ENCODE results near the gene NUP210. TPM values are rescaled to one million over a fixed set of nuclear protein-coding genes. Genes with fewer than 3 reads are reported as not detected.

NUP210 gene
- total RNA-seq, 8 experiments from 2014 or later = 0.20 to 30.2 (median 13.4) TPM

- H3K4me1 ChIP-seq (replicated peaks in 1 of 2) = peaks cover 0 to 8% of the 10 kb centered on the region in 2 donors
- in situ Hi-C loops (cut with MboI; ENCODE audit: low pct_unique_long_range_greater_than_20kb in 2 of 9, low sequenced_read_pairs in 9 of 9, unreplicated experiment in 9 of 9) = no loop called here
- H3K27ac ChIP-seq = no peak overlapping the region
- no peak for ATAC-seq (replicated peaks in 6 of 8)
- WGBS, 10 experiments = 56 to 97% (median 80%) methylated on average over 1 to 12 of the region's 12 CpGs; no CpG with 5 or more reads in 1 of the 10 experiments
- no peak overlapping the region for H3K4me3 ChIP-seq
Observed at GRCh38 chr3:13427662-13428603, 7.8 kb upstream of the NUP210 start.

DNA sequence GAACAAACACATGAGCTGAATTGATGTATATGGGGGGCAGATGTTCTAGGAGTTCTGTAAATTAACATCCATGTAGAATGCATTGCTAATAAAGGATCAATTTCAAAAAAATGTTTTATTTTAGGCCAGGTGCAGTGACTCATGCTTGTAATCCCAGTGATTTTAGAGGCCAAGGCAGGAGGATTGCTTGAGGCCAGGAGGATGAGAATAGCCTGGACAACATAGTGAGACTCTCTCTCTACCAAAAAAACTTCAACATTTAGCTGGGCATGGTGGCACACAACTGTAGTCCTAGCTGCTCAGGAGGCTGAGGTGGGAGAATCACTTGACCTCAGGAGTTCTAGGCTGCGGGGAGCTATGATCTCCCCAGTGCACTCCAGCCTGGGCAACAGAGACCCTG lies 6.5 kb upstream of the NUP210 start:
- Histone ChIP-seq H3K4me3 (no peak overlapping the region), H3K27ac (no peak overlapping the region), H3K4me1 (replicated peaks in 1 of 2) (peaks cover 0 to 8% of the 10 kb centered on the region in 2 donors)
- in situ Hi-C loops (cut with MboI; ENCODE audit: low pct_unique_long_range_greater_than_20kb in 2 of 9, low sequenced_read_pairs in 9 of 9, unreplicated experiment in 9 of 9) = no loop called here
- 40 to 100% (median 94%) methylated on average over 1 of the region's 1 CpG; no CpG with 5 or more reads in 4 of the 10 experiments for WGBS, 10 experiments
- no peak for ATAC-seq (replicated peaks in 6 of 8)

GRCh38 chr3:13425689-13426088 lies 5.6 kb upstream of the NUP210 start:
- Histone ChIP-seq H3K4me1 (replicated peaks in 1 of 2) (peaks cover 3 to 7% of the 10 kb centered on the region in 2 donors), H3K4me3 (no peak overlapping the region), H3K27ac (no peak overlapping the region)
- in situ Hi-C loops (cut with MboI; ENCODE audit: low pct_unique_long_range_greater_than_20kb in 2 of 9, low sequenced_read_pairs in 9 of 9, unreplicated experiment in 9 of 9) = no loop called here
- WGBS, 10 experiments = 80 to 100% (median 100%) methylated on average over 1 of the region's 2 CpGs; no CpG with 5 or more reads in 6 of the 10 experiments
- no peak for ATAC-seq (replicated peaks in 6 of 8)

DNA sequence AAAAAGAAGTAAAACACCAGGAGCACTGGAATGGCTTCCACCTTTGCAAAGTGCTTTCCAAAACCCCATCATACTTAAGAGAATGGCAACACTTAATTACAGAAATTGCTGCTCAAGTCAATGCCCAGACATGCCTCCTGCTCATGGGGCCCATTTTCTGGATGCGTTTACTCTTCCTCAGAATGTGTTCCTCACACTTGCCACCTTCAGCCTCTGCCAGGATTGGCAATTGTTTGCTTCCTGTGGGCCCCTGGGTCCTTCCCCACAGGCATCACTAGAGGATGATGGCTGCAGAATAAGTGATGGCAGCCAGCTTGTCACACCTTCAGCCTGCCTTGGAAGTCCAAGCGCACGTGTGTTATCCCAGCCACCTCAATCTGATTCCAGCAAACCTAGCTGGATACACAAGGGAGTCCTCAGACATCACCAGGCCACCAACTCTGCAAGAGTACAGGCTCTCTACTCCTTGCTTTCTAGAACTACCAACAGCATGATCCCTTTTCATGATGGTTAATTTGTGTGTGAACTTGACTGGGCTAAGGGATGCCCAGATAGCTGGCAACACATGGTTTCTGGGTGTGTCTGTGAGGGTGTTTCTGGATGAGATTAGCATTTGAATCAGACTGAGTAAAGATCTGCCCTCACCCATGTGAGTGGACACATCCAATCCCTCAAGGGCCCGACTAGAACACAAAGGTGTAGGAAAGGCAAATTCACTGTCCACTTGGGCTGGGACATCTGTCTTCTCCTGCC lies 4.9 kb upstream of the NUP210 start:
- in situ Hi-C loops (cut with MboI; ENCODE audit: low pct_unique_long_range_greater_than_20kb in 2 of 9, low sequenced_read_pairs in 9 of 9, unreplicated experiment in 9 of 9) = no loop called here
- H3K27ac ChIP-seq = no peak overlapping the region
- no peak overlapping the region for H3K4me3 ChIP-seq
- peaks cover 5 to 6% of the 10 kb centered on the region in 2 donors for H3K4me1 ChIP-seq (replicated peaks in 1 of 2)
- WGBS, 10 experiments = 17 to 100% (median 75%) methylated on average over 1 to 3 of the region's 4 CpGs; no CpG with 5 or more reads in 3 of the 10 experiments
- ATAC-seq (replicated peaks in 6 of 8) = no peak

DNA sequence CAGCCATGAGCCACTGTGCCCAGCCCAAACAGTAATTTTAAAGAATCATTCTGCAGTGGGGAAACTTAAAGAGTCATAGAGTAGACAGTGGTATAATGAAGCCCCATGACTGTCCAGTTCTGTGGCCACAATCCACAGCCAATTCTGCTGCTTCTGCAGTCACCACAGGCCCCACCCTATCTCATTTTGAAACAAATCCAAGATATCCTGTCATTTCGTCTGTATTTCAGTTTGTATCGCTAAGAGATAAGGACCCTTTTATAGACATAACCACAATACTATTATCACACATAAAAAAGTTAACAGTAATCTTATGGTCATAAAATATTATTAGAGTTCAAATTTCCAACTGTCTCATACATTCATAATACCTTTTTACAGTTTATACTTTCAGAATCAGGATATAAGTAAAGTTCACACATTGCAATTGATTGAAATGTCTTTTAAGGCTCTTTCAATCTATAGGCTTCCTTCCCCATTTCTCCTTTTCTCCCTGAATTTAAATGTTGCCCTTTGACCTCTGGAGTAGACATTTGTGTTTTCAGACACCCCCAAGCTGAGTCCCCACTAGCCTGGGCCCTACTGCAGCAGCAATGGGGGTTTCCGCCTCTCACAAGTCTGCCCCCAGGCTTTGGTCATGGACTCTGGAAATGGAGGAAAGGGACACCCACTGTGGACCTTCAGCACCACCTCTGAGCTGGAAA lies 4.2 kb upstream of the NUP210 start:
- no peak overlapping the region for H3K27ac ChIP-seq
- H3K4me1 ChIP-seq (replicated peaks in 1 of 2) = peaks cover 4 to 6% of the 10 kb centered on the region in 2 donors
- in situ Hi-C loops (cut with MboI; ENCODE audit: low pct_unique_long_range_greater_than_20kb in 2 of 9, low sequenced_read_pairs in 9 of 9, unreplicated experiment in 9 of 9) = no loop called here
- no peak for ATAC-seq (replicated peaks in 6 of 8)
- H3K4me3 ChIP-seq = no peak overlapping the region
- 67 to 100% (median 96%) methylated on average over 1 to 3 of the region's 3 CpGs; no CpG with 5 or more reads in 3 of the 10 experiments for WGBS, 10 experiments

DNA sequence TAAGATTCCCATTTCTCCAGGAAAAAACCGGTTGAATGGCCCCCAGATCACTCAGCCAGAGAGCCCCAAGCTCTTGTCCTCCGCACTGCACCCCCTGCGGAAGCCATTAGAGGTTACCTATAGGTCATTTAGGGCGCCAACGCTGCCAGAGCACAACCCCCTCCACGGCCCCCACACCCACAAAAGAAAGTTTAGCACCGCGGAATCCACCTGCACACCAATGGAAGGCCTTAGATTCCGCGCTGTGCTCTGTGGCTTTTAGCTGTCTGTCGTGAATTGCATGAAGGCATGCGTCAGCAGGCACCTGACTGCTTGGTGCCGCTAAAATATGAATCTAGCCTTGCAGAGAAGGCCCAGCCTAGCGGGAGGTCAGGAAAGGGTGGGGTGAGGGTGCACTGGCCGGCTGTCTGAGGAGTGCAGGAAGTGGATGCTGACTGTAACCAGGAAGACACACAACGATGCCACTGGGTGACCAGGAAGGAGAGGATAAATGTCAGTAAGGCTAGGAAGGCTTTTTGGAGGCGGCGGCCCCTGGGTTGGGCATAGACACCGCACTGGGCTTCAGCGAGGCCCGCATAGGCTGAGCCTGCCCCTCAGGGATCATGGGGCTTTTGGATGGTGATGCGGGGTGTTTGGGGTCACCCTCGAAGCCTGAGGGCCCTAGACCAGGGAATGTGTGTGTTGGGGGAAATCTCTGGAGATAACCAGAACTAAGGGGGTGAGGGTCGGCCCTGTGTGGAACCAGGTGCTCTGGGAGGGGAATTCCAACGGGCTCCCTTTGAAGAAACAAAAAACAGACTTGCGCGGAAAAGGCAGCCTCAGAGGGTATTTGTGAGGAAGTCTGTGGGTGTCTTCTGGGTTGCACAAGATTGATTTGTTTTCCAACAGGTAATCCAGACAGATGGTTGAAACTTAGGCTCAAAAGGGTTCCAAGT lies 976 bp upstream of the NUP210 start:
- 36 to 100% (median 71%) methylated on average over 2 to 15 of the region's 27 CpGs; no CpG with 5 or more reads in 1 of the 10 experiments for WGBS, 10 experiments
- in situ Hi-C loops (cut with MboI; ENCODE audit: low pct_unique_long_range_greater_than_20kb in 2 of 9, low sequenced_read_pairs in 9 of 9, unreplicated experiment in 9 of 9) = no loop called here
- peak in 2 of 8 experiments; percentile 1 to 49 for ATAC-seq (replicated peaks in 6 of 8)
- Histone ChIP-seq H3K4me1 (replicated peaks in 1 of 2) (peaks cover 8 to 22% of the 10 kb centered on the region in 2 donors), H3K27ac (no peak overlapping the region), H3K4me3 (peak overlapping the region; percentile 49 to 84 (median 68))

- 0 to 50% (median 20%) methylated on average over 2 to 10 of the region's 64 CpGs; no CpG with 5 or more reads in 6 of the 10 experiments for WGBS, 10 experiments
- peak overlapping the region; percentile 49 to 84 (median 68) for H3K4me3 ChIP-seq
- H3K4me1 ChIP-seq (replicated peaks in 1 of 2) = peaks cover 8 to 22% of the 10 kb centered on the region in 2 donors
- peak overlapping the region; percentile 58 to 88 for H3K27ac ChIP-seq
- in situ Hi-C loops (cut with MboI; ENCODE audit: low pct_unique_long_range_greater_than_20kb in 2 of 9, low sequenced_read_pairs in 9 of 9, unreplicated experiment in 9 of 9) = no loop called here
- ATAC-seq (replicated peaks in 6 of 8) = peak; percentile 71 to 86 (median 82)
Observed at GRCh38 chr3:13419505-13420044, 547 bp downstream of the NUP210 start.

- H3K27ac ChIP-seq = no peak overlapping the region
- no peak for ATAC-seq (replicated peaks in 6 of 8)
- in situ Hi-C loops (cut with MboI; ENCODE audit: low pct_unique_long_range_greater_than_20kb in 2 of 9, low sequenced_read_pairs in 9 of 9, unreplicated experiment in 9 of 9) = no loop called here
- WGBS, 10 experiments = 51 to 90% (median 72%) methylated on average over 2 to 6 of the region's 6 CpGs; no CpG with 5 or more reads in 1 of the 10 experiments
- H3K4me1 ChIP-seq (replicated peaks in 1 of 2) = peaks cover 8 to 22% of the 10 kb centered on the region in 2 donors
- H3K4me3 ChIP-seq = no peak overlapping the region
Observed at GRCh38 chr3:13417166-13417947, 2.8 kb downstream of the NUP210 start.

DNA sequence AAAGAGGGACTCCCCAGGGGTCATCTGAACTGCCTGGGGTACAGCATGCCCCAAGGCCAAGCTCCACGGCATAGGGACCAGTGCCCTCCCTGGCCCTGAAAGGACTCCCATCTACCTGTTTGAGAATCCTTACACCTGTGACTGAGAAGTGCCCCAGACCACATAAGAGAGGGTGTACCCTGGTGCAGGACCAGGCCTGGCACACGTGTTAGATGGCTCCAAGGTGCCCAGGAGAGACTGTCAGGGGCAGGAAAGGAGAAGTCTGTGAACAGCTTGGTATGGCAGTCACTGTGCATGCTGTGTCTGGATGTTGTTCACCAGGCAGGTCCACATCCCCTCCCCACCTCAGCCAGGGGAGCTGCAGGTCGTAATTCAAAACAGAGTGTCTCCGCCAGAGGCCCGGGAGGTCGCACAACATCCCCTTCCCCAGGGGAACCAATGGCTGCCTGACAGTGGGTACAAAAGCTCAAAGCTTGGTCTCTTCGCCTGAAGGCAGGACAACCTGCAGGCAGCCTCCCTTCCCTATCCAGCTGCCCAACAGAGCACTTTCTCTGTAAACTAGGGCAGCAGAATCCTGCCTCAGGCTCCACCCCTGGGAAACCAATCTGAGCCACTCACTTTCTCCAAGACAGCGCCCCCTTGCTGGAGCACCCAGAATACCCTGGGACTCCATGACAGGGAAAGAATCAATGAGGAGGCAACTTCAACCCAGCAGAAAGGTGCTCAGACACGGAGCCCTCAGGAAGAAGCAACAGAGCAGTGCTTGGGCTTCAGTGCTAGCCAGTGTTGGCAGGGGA lies 3.9 kb downstream of the NUP210 start:
- H3K4me3 ChIP-seq = no peak overlapping the region
- in situ Hi-C loops (cut with MboI; ENCODE audit: low pct_unique_long_range_greater_than_20kb in 2 of 9, low sequenced_read_pairs in 9 of 9, unreplicated experiment in 9 of 9) = no loop called here
- H3K4me1 ChIP-seq (replicated peaks in 1 of 2) = peaks cover 8 to 22% of the 10 kb centered on the region in 2 donors
- WGBS, 10 experiments = 25 to 100% (median 75%) methylated on average over 1 to 2 of the region's 9 CpGs; no CpG with 5 or more reads in 7 of the 10 experiments
- ATAC-seq (replicated peaks in 6 of 8) = peak in 1 of 8 experiments; percentile 12
- no peak overlapping the region for H3K27ac ChIP-seq

- H3K4me1 ChIP-seq (replicated peaks in 1 of 2) = peaks cover 3 to 19% of the 10 kb centered on the region in 2 donors
- 80 to 100% (median 95%) methylated on average over 1 to 6 of the region's 15 CpGs; no CpG with 5 or more reads in 2 of the 10 experiments for WGBS, 10 experiments
- H3K27ac ChIP-seq = no peak overlapping the region
- no peak for ATAC-seq (replicated peaks in 6 of 8)
- H3K4me3 ChIP-seq = no peak overlapping the region
- in situ Hi-C loops (cut with MboI; ENCODE audit: low pct_unique_long_range_greater_than_20kb in 2 of 9, low sequenced_read_pairs in 9 of 9, unreplicated experiment in 9 of 9) = no loop called here
Observed at GRCh38 chr3:13415236-13415986, 4.7 kb downstream of the NUP210 start.

Measured in motor neuron (in vitro differentiated cells).